ENCODE measurements around the gene PSD2.

- no peak for TF ChIP-seq POLR2A (IDR thresholded peaks at IDR 0.05; ENCODE audit: extremely low read depth, insufficient read length)
- no peak for TF ChIP-seq CTCF (IDR thresholded peaks at IDR 0.05; ENCODE audit: low read depth, low read length)
- no peak for TF ChIP-seq MAX (IDR thresholded peaks at IDR 0.05; ENCODE audit: low read depth, low read length)
These were observed 5.8 kb upstream of the PSD2 start for GRCh38 chr5:139789845-139790189.

Measured in NB4 (cell line).